HG02642 (cell line): ENCODE data around the gene PI4K2A.

ENCODE experiments used
- ATAC-seq: cut with Tn5 transposase; IDR thresholded peaks from one replicate; pipeline ENCODE4 v1.9.1; 2021; ENCODE audit warnings: mild to moderate bottlenecking; ENCODE audit not compliant: unreplicated experiment, poor library complexity

PI4K2A gene

DNA sequence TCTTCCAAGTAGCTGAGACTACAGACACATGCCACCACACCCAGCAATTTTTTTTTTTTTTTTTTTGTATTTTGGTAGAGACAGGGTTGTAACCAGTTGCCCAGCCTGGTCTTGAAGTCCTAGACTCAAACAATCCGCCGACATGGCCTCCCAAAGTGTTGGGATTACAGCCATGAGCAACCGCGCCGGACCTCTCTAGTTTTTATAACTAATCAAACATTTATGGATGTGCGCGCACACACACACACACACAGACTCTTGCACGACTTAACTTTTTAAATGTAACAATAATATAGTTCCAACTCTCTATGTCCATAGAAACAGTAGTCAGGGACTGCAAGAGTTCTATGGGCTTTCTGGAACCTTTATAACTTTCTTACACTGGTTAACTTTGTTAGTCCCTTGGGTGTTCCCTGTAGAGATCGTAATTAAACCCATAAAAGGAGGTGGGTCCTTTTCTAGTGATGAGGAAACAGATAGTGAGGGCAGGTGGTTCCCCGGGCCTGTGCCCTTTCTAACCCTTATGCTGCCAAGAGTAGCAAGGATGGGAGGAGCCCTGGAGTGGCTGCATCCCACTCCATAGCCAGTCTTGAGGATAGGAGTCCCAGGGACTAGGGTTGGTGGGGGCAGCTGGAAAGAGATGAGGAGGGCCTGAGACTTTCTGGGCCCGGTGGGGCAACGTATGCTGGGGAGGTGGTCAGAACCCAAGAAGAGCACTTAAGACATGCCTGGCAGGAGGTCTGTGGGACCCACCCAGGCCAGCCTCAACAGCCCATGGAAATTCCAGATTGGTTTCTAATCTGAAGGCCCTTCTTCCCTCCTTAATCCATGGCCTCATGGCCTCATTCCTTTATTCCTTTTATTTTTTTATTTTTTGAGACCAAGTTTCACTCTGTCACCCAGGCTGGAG, 81.7 kb downstream of the PI4K2A start:
- ATAC-seq = no peak

DNA sequence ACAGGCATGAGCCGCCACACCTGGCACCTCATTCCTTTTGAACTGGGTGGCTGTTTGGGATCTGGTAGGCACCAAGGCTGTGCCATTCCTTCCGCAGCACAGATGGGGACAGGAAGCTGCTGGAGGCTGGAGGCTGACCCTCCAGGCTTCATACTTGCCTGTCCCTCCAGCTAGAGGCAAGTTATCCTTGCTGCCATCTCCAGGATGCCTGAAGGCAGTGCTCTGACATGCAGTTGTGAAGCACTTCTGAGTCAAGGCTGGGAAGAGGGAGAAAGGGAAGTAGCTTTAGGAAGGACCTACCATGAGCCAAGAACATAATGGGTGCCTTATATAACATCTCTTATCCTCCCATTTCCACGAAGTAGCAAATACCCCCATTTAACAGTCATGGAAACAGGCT, 82.5 kb downstream of the PI4K2A start:
- ATAC-seq = no peak

DNA sequence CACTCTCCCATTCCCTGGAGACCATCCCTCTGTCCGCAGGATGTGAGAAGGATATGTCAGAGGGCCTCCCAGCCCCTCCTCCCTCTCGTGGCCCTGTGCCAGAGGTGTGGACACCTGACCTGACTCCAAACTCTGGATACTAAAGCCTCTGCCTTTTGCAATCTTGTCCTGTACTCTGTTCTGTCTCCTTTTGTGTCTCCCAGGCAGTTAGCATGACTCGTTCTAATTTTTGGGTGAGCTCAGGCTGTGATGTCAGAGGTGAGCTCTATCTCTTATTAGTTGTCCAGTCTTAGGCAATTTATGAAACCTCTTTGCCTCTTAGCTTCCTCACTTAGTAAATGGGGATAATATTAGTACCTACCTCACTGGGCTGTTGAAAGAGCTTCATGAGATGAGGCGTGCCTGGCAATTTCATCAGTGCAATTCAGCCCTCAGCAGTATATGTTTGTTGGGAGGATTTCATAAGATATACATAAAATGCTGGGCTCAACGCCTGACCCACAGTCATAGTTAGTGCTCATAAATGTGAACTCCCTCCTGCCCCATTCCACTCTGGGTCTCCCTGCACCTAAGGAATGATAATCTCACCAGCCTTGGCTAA, 84.0 kb downstream of the PI4K2A start:
- no peak for ATAC-seq
